Breast epithelium (tissue), 3 donors: ENCODE results near the gene CCDC126.

Source experiments
- POLR2A ChIP-seq: fragments of 450-650 bp; IDR thresholded peaks from one replicate; pipeline ENCODE4 v1.6.1; 2016; ENCODE audit warnings: antibody characterized with exemption, mild to moderate bottlenecking, moderate library complexity
- TF ChIP-seq, protein P1 (sequence below), 3 donors: fragments of 450-650 bp; IDR thresholded peaks; one replicate each; pipeline ENCODE4 v1.5.1; 2016 to 2017; ENCODE audit warnings: antibody characterized with exemption in 3 of 3, mild to moderate bottlenecking in 3 of 3, moderate library complexity in 3 of 3

DNA sequence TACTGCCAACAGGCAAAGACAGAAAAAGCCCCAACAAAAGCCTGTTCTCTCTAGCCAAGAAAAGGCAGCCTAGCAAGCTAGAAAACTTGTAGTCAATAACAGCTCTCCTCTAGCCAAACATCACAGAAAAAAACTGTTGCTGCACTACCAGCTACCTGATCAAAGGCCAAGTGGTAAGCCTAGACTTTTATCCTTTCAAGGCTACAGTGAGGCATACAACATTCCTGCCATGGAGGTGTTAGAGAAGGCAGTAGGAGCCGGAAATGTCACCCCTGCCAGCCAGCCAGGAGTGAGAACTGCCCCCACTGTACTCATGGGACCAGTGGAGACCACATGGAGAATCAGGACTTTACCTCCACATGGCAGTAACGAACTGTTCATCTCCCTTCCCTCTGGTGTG, 31.2 kb downstream of the CCDC126 start:
- TF ChIP-seq, protein P1, sequence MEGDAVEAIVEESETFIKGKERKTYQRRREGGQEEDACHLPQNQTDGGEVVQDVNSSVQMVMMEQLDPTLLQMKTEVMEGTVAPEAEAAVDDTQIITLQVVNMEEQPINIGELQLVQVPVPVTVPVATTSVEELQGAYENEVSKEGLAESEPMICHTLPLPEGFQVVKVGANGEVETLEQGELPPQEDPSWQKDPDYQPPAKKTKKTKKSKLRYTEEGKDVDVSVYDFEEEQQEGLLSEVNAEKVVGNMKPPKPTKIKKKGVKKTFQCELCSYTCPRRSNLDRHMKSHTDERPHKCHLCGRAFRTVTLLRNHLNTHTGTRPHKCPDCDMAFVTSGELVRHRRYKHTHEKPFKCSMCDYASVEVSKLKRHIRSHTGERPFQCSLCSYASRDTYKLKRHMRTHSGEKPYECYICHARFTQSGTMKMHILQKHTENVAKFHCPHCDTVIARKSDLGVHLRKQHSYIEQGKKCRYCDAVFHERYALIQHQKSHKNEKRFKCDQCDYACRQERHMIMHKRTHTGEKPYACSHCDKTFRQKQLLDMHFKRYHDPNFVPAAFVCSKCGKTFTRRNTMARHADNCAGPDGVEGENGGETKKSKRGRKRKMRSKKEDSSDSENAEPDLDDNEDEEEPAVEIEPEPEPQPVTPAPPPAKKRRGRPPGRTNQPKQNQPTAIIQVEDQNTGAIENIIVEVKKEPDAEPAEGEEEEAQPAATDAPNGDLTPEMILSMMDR (IDR thresholded peaks at IDR 0.05): no peak
- TF ChIP-seq POLR2A: no peak
